HCT116 (cell line): ENCODE measurements around the gene ATP8B3. TPM values are rescaled to one million over a fixed set of nuclear protein-coding genes. Genes with fewer than 3 reads are reported as not detected.

Source experiments
- ATAC-seq: fragments of 200-7000 bp; cut with Tn5 transposase; 2 replicates; pipeline ENCODE4 v1.9.1; 2020; ENCODE audit warnings: mild to moderate bottlenecking, moderate library complexity
- BruUV-seq: library from RNA; stranded (reverse); fragments of 400-500 nt; replicated peaks from 2 replicates; lab custom pipeline; 2021; lab: Mats Ljungman, UMichigan
- CTCF ChIA-PET: fragments of 300-600 bp; sonication (Branson Sonifier 250); formaldehyde crosslinking; loops from one replicate; lab custom pipeline; 2021; ENCODE audit warnings: antibody characterized with exemption; lab: Charles Lee
- POLR2A ChIA-PET: fragments of 300-600, 350-600 bp; sonication (Branson Sonifier 250); formaldehyde crosslinking; loops from one replicate; lab custom pipeline; 2021; ENCODE audit warnings: antibody characterized with exemption; lab: Charles Lee
- RAD21 ChIA-PET, 2 experiments: fragments of 300-600 bp; sonication (Branson Sonifier 250); formaldehyde crosslinking; loops; one replicate each; lab custom pipeline; 2023; ENCODE audit warnings: low total read pairs in 2 of 2; ENCODE audit not compliant: uncharacterized antibody in 2 of 2, unreplicated experiment in 2 of 2, low non-redundant PET in 1 of 2; lab: Charles Lee
- DNase-seq: peaks from one replicate; pipeline ENCODE4 v3.0.0-alpha.2; 2010; ENCODE audit warnings: low read depth, low spot score
- H2AFZ ChIP-seq: fragments of 200-600 bp; shearing (Covaris generic), sonication (generic); 2 replicates; pipeline ENCODE4 v1.6.1; 2017; ENCODE audit warnings: low read depth, mixed run types, mixed read lengths, antibody characterized with exemption, low read length; ENCODE audit not compliant: poor library complexity, severe bottlenecking
- H3K27ac ChIP-seq: 2 replicates; pipeline ENCODE4 v1.5.1; 2012; ENCODE audit warnings: low read depth, low read length
- H3K27me3 ChIP-seq: fragments of 200-600 bp; sonication (generic); 2 replicates; pipeline ENCODE4 v1.6.1; 2016; ENCODE audit warnings: mixed run types, low read length, mixed read lengths; ENCODE audit not compliant: insufficient read depth
- H3K36me3 ChIP-seq, 2 experiments: fragments of 200-500 bp in 1 of 2; fragments of 200-600 bp in 1 of 2; sonication (Bioruptor generic) in 1 of 2; sonication (generic) in 1 of 2; 2 replicates each; pipeline versions ENCODE4 v1.5.1 to v1.6.1; 2014 to 2016; ENCODE audit warnings: low read length in 2 of 2, inconsistent platforms in 1 of 2, mixed read lengths in 1 of 2, mixed run types in 1 of 2; ENCODE audit not compliant: insufficient read depth in 2 of 2, control insufficient read depth in 1 of 2
- H3K4me1 ChIP-seq, 2 experiments: fragments of 200-600 bp in 1 of 2; sonication (generic) in 1 of 2; 2 replicates each; pipeline versions ENCODE4 v1.5.1 to v1.6.1; 2012 to 2017; ENCODE audit warnings: low read length in 2 of 2, inconsistent platforms in 1 of 2, mild to moderate bottlenecking in 1 of 2, mixed read lengths in 1 of 2, mixed run types in 1 of 2, moderate library complexity in 1 of 2; ENCODE audit not compliant: insufficient read depth in 2 of 2, control insufficient read depth in 1 of 2
- H3K4me2 ChIP-seq: fragments of 200-600 bp; sonication (generic); 2 replicates; pipeline ENCODE4 v1.6.1; 2017; ENCODE audit warnings: mixed run types, low read length, mixed read lengths
- H3K4me3 ChIP-seq, 2 experiments: fragments of 200-600 bp in 1 of 2; sonication (generic) in 1 of 2; replicated peaks in 1 of 2; 2 replicates each; pipeline ENCODE4 v1.5.1; 2011 to 2016; ENCODE audit warnings: low read length in 2 of 2, control low read depth in 1 of 2, low read depth in 1 of 2, mild to moderate bottlenecking in 1 of 2, mixed read lengths in 1 of 2, mixed run types in 1 of 2
- H3K79me2 ChIP-seq: fragments of 200-600 bp; sonication (generic); 2 replicates; pipeline ENCODE4 v1.6.1; 2017; ENCODE audit warnings: mild to moderate bottlenecking, mixed run types, low read length, moderate library complexity, mixed read lengths; ENCODE audit not compliant: insufficient read depth
- H3K9ac ChIP-seq: fragments of 200-600 bp; sonication (generic); 2 replicates; pipeline ENCODE4 v1.6.1; 2016; ENCODE audit warnings: low read length, mixed read lengths
- H3K9me2 ChIP-seq: fragments of 200-600 bp; sonication (generic), shearing (Covaris generic); 2 replicates; pipeline ENCODE4 v1.6.1; 2017; ENCODE audit warnings: mixed run types, mild to moderate bottlenecking, moderate library complexity; ENCODE audit not compliant: insufficient read depth
- H3K9me3 ChIP-seq, 2 experiments: fragments of 200-500 bp in 1 of 2; fragments of 200-600 bp in 1 of 2; sonication (Bioruptor generic) in 1 of 2; sonication (generic) in 1 of 2; 2 replicates each; pipeline ENCODE4 v1.6.1; 2014 to 2017; ENCODE audit warnings: low read length in 2 of 2, mixed read lengths in 2 of 2, inconsistent platforms in 1 of 2, low read depth in 1 of 2, mild to moderate bottlenecking in 1 of 2, mixed run types in 1 of 2, moderate library complexity in 1 of 2; ENCODE audit not compliant: control insufficient read depth in 1 of 2, insufficient read depth in 1 of 2
- H4K20me1 ChIP-seq: fragments of 200-600 bp; sonication (generic), shearing (Covaris generic); 2 replicates; pipeline ENCODE4 v1.6.1; 2017; ENCODE audit warnings: mixed run types, mild to moderate bottlenecking, moderate library complexity; ENCODE audit not compliant: insufficient read depth
- CTCF ChIP-seq, 3 experiments: fragments of 200-600 bp in 1 of 3; sonication (generic) in 1 of 3; IDR thresholded peaks in 2 of 3; conservative IDR thresholded peaks in 1 of 3; 2 replicates each; pipeline ENCODE4 v1.5.1; 2012 to 2017; ENCODE audit warnings: low read depth in 2 of 3, low read length in 2 of 3, antibody characterized with exemption in 1 of 3, borderline replicate concordance in 1 of 3, control low read depth in 1 of 3, mild to moderate bottlenecking in 1 of 3, mixed read lengths in 1 of 3, mixed run types in 1 of 3, moderate library complexity in 1 of 3; ENCODE audit not compliant: insufficient read depth in 1 of 3
- REST ChIP-seq: IDR thresholded peaks from 2 replicates; pipeline ENCODE4 v1.6.1; 2012; ENCODE audit warnings: low read depth
- intact Hi-C: fragments of 100-400 bp; cut with micrococcal nuclease; formaldehyde crosslinking; loops from 2 replicates; pipeline ENCODE4 v1.10.0; 2022
- total RNA-seq: library from RNA; stranded (reverse); gene quantifications from one replicate; pipeline ENCODE4 v1.2.1, GENCODE V29; 2021; ENCODE audit not compliant: unreplicated experiment

The ATP8B3 gene
- total RNA-seq, 1 experiment from 2014 or later: 17.0 TPM

GRCh38 chr19:1794424-1795172 lies 17.5 kb downstream of the ATP8B3 start (continued):
- TF ChIP-seq REST: no peak

- H3K4me3 ChIP-seq: no peak overlapping the region
- no peaks in the 10 kb centered on the region for H3K79me2 ChIP-seq
- H3K27me3 ChIP-seq: no peaks in the 10 kb centered on the region
- no peak overlapping the region for H2AFZ ChIP-seq
- no peak overlapping the region for H3K9ac ChIP-seq
- RAD21 ChIA-PET: no interaction called here
- no TSS peak for BruUV-seq
- H3K36me3 ChIP-seq: no peaks in the 10 kb centered on the region
- POLR2A ChIA-PET: no interaction called here
- no peaks in the 10 kb centered on the region for H3K9me3 ChIP-seq
- TF ChIP-seq CTCF (IDR thresholded peaks at IDR 0.05 in 2 of 3, conservative IDR thresholded peaks at IDR 0.05 in 1 of 3; ENCODE audit: borderline replicate concordance in 1 of 3, insufficient read depth in 1 of 3, low read depth in 2 of 3, low read length in 2 of 3) (0 out of 6 replicates have a peak, but pooled peaks of 1 of the 3 experiments have one; percentile 11), REST (no peak)
- no peaks in the 10 kb centered on the region for H4K20me1 ChIP-seq
- intact Hi-C loops: no loop called here
- peaks cover 5 to 29% of the 10 kb centered on the region in 2 experiments for H3K4me1 ChIP-seq
- DNase-seq (no peak), ATAC-seq (no peak)
- no peak overlapping the region for H3K4me2 ChIP-seq
- H3K9me2 ChIP-seq: no peaks in the 10 kb centered on the region
- CTCF ChIA-PET: interaction anchor here (0.6 to 2.0 kb wide), 2 partner anchors 119 to 245 kb away, joined by 3 to 8 read pairs; no protein-coding TSS in a partner anchor
- H3K27ac ChIP-seq: no peak overlapping the region
Observed at GRCh38 chr19:1791879-1792278, 20.2 kb downstream of the ATP8B3 start.
